GM13976 (cell line): Measurements from ENCODE around the gene PLCH2.

ENCODE experiments used
- DNase-seq: peaks from one replicate; pipeline ENCODE4 v3.0.0; 2012; ENCODE audit warnings: low spot score
- in situ Hi-C: fragments of 300-500 bp; cut with MboI; formaldehyde crosslinking; loops from one replicate; pipeline ENCODE4 v1.12.0; 2022; ENCODE audit warnings: low sequenced_read_pairs, mixed read lengths, inconsistent platforms; ENCODE audit not compliant: unreplicated experiment
- TF ChIP-seq, protein P1 (sequence below): IDR thresholded peaks from 2 replicates; pipeline ENCODE4 v1.5.1; 2012; ENCODE audit warnings: borderline replicate concordance, mild to moderate bottlenecking; ENCODE audit not compliant: insufficient read depth; ENCODE audit errors: extremely low read depth, missing control alignments, control extremely low read depth

PLCH2 gene

GRCh38 chr1:2474104-2474844 is 1.8 kb upstream of the PLCH2 start:
- in situ Hi-C loops, result no loop called here
- no peak for DNase-seq
- TF ChIP-seq, protein P1, sequence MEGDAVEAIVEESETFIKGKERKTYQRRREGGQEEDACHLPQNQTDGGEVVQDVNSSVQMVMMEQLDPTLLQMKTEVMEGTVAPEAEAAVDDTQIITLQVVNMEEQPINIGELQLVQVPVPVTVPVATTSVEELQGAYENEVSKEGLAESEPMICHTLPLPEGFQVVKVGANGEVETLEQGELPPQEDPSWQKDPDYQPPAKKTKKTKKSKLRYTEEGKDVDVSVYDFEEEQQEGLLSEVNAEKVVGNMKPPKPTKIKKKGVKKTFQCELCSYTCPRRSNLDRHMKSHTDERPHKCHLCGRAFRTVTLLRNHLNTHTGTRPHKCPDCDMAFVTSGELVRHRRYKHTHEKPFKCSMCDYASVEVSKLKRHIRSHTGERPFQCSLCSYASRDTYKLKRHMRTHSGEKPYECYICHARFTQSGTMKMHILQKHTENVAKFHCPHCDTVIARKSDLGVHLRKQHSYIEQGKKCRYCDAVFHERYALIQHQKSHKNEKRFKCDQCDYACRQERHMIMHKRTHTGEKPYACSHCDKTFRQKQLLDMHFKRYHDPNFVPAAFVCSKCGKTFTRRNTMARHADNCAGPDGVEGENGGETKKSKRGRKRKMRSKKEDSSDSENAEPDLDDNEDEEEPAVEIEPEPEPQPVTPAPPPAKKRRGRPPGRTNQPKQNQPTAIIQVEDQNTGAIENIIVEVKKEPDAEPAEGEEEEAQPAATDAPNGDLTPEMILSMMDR, result no peak

DNA sequence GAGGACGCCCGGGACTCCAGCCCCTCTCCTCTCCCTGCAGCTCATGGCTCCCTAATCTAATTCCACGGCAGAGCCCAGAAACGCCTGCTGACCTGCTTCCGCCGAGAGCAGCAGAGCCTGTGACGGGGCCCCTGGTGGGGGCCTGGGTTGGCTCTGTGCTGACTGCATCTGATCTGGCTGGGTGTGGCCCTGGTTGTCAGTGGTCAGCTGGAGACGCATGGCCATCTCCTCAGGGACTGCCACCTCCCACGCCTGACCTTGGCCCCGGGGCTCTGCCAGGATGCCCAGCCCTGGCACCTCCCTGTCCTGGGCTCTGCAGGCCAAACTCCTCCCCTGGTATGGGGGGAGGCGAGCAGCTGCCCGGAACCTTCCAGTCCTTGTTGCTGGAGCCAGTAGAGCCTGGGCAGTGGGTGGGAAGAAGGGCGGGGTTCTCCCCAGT is 1.1 kb upstream of the PLCH2 start:
- in situ Hi-C loops, result no loop called here
- no peak for DNase-seq
- TF ChIP-seq, protein P1, result no peak

- in situ Hi-C loops, result no loop called here
- DNase-seq, result no peak
- TF ChIP-seq, protein P1, result no peak
These were observed 518 bp upstream of the PLCH2 start for GRCh38 chr1:2475571-2475970.

DNA sequence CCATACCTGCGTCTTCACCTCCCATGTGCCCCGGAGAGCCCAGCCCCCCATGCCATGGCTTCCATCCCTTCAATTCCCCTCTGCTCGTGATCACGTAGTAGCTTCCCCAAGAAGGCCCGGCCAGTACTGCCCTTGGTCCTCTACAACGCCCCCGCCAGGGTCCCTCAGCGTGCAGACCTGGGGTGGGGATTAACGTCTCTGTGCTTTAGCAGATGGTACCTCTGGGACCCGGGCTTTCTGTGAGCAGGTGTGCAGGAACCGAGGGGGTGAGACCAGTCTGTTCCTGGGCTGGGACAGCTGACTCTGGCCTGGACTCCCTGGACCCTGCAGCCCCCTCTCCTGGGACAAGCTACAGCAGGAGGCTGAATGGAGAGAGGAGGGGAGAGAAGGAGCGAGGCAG is 1.2 kb downstream of the PLCH2 start:
- no peak for DNase-seq
- in situ Hi-C loops, result no loop called here
- TF ChIP-seq, protein P1, result no peak

GRCh38 chr1:2477791-2478499 is 1.9 kb downstream of the PLCH2 start:
- in situ Hi-C loops, result no loop called here
- TF ChIP-seq, protein P1, result no peak
- DNase-seq, result no peak

GRCh38 chr1:2479186-2479585 is 3.1 kb downstream of the PLCH2 start:
- TF ChIP-seq, protein P1, result no peak
- DNase-seq, result no peak
- in situ Hi-C loops, result no loop called here
